A549 treated with AZD9567 at 1 μM for 4 hours (cell line): ENCODE results near the gene HOXC12. TPM values are rescaled to one million over a fixed set of nuclear protein-coding genes. Genes with fewer than 3 reads are reported as not detected.

Experiments used
- total RNA-seq: library from RNA; stranded (reverse); fragments of 200-300 nt; extraction: Qiagen RNA extraction; gene quantifications from 5 replicates; pipeline ENCODE4 v1.2.3, GENCODE V29; 2022; ENCODE audit not compliant: insufficient read depth

Gene HOXC12, protein sequence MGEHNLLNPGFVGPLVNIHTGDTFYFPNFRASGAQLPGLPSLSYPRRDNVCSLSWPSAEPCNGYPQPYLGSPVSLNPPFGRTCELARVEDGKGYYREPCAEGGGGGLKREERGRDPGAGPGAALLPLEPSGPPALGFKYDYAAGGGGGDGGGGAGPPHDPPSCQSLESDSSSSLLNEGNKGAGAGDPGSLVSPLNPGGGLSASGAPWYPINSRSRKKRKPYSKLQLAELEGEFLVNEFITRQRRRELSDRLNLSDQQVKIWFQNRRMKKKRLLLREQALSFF
- not detected in 5 replicates for total RNA-seq

DNA sequence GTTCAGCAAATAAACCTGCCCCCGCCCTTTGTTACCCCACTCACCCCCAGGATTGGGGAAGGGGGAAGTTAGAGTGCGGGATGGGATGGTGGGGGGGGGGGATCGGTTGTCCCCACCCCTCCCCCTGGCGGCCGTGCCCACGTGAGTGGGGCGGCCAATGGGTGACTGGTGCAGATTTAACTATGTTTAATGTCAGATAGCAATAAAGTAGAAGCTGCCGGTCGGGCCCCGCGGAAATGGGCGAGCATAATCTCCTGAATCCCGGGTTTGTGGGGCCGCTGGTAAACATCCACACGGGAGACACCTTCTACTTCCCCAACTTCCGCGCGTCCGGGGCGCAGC lies at the start of gene HOXC12:
HOXC12 (plus strand) TSS at position 210 of the 342 bp plus-strand sequence; CDS start at position 237, 27 bp downstream.

DNA sequence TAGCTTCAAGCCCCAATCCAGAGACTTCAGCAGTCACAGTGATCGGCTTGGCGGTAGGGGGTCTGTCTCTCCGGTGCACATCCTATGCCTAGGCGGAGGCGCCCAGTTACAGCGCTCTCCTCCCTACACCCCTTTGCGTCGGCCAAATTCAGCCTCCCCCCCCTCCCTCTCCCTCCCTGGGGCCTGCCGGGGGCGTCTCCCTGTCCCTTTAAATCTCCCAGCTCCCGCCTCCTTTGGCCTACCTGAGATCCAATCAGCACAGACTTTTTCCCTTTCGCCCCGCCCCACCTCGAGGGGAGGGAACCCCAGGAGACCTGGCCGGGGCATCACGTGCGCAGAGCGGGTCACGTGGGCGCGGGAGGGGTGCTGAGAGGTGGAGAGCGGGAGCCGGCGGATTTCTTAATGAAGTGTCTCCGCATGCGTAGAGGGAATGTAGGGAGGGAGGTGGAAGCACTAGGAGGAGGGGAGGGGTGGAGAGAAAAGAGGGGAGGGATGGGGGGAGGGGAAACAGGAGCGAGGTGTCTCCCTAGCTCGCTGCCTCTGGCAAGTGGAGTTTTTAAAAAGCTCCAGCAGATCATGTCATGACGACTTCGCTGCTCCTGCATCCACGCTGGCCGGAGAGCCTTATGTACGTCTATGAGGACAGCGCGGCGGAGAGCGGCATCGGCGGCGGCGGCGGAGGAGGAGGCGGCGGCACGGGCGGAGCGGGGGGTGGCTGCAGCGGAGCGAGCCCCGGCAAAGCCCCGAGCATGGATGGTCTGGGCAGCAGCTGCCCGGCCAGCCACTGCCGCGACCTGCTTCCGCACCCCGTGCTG lies 16.2 kb upstream of the HOXC12 start, which contains the start of gene HOXC13:
HOXC13 (plus strand) TSS at position 506 of the 815 bp plus-strand sequence; CDS start at position 582, 76 bp downstream.

DNA sequence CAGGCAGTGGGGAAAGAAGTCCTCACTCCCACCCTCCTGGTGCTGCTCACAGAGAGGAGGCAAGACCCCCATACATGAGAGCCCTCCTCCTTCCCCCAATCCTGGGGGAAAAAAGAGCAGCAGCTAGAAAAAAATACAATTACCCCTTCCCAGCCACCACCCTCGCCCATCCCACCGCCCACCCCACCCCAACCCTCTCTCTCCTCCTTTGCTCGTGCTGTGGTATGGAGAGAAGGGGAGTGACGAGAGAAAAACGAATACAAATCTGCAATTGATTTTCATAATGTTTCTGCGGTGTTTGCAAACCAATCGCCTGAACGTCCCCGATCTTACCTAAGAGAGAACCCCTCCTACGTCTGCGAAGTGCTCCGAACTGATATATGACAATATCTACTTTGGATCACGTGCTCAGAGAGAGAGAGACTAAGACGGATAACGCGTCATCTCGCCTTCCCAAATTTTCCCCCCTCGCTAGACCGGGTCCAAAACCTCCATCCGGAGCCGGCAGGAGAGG lies 18.1 kb downstream of the HOXC12 start, which contains the start of gene HOXC11:
HOXC11 (plus strand) TSS at position 405 of the 514 bp plus-strand sequence. CDS start 116 bp downstream, outside the sequence.

DNA sequence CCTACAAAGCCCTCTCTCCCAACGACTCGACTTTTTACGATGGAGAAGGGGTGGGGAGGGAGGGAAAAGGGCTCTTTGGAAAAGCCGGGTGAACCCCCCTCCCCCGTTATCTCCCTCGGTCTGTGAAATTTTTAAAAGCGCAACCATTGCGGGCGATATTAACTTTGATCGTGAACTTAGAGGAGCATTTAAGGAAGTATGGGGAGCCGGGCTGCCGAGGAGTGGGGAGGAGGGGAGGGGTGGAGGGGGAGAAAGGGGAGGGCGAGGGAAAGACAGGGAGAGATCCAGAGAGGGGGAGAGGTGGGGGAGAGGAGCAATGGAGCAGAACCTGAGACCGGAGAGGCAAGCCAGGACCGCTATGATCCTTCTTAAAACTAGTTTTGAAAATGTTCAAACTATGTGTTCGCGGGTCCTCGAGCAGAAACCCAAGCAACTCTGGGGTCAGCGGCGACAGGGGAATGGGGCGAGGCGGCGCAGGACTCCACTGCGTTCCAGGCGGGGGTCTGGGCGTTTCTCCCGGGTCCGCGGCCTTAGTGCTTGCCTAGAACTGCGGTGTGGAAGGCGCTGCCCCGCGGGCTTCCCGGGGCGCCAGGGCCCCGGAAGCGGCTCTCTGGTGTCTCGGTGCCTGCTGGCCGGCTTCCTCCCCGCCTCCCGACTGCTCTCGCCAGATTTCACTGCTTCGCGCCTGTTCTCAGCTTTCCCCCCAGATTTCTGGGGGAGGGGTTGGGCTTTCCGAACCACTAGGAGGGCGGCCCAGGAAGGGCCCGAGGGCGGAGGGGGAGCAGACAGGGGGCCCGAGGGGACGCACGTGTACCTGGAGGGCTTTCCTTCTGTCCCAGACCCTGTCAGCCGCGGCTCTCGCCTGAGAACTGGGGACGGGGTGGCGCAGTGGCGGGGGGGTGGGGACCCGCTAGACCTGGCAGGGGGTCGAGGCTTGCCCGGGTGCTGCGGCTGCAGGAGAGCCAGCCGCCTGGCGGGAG lies 19.7 kb downstream of the HOXC12 start, which contains the start of gene HOTAIR:
HOTAIR (minus strand) TSS at position 871 of the 980 bp plus-strand sequence.

DNA sequence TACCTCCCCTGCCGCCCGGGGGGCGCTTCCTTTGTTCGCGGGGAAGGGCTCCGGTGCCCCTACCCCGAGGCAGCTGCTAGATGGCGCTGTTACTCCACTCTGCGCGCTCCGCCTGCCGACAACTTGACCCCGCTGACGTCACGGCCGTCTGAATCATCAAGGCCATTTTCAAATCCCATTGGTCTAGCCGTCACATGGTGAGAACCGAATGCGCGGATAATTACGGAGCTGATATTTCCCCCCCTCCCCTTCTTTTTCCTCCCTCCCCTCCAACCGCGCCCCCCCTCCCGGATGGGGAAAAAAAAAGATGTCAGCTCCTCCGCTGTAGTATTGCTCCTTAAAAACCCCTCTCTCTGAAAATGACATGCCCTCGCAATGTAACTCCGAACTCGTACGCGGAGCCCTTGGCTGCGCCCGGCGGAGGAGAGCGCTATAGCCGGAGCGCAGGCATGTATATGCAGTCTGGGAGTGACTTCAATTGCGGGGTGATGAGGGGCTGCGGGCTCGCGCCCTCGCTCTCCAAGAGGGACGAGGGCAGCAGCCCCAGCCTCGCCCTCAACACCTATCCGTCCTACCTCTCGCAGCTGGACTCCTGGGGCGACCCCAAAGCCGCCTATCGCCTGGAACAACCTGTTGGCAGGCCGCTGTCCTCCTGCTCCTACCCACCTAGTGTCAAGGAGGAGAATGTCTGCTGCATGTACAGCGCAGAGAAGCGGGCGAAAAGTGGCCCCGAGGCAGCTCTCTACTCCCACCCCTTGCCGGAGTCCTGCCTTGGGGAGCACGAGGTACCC lies 30.4 kb downstream of the HOXC12 start, which contains the start of gene HOXC10:
HOXC10 (plus strand) TSS at position 246 of the 791 bp plus-strand sequence; CDS start at position 360, 114 bp downstream.

DNA sequence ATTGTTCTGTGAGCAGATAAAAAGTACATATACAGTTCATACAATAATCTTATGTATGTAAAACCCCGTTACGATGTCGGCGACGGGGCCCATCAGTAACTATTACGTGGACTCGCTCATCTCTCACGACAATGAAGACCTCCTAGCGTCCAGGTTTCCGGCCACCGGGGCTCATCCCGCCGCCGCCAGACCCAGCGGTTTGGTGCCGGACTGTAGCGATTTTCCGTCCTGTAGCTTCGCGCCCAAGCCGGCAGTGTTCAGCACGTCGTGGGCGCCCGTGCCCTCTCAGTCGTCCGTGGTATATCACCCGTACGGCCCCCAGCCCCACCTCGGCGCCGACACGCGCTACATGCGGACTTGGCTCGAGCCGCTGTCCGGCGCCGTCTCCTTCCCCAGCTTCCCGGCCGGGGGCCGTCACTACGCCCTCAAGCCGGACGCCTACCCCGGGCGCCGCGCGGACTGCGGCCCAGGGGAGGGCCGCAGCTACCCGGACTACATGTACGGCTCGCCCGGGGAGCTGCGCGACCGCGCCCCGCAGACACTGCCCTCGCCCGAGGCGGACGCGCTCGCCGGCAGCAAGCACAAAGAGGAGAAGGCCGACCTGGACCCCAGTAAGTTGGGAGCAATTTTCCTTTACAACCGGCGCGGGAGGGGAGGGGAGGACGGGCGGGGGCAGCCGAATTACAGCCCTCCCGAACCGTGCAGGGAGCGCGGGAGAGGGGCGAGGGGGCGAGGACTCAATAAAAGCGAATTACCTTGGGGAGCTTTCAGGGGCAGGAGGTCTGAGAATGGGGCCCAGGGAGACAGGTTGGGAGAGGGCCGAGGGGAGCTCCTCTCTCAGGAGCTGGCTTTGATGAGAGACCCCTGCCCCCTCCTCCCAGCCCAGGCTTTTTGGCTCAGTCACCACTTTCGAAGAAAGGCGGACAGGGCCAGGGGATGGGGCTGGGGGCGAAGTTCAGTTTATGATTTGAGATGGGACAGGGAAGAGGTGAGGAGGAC lies 45.7 kb downstream of the HOXC12 start, which contains the start of gene HOXC9:
HOXC9 (plus strand) TSS at position 46 of the 999 bp plus-strand sequence; CDS start at position 74, 28 bp downstream.

Other genes with a start within 250 kb of the HOXC12 start
- gene CALCOCO1, start 227.5 kb upstream of the HOXC12 start, total RNA-seq = 16.4 to 27.6 TPM (median 18.6 TPM) in 5 replicates
- not detected in 5 replicates for gene CISTR, start 202.9 kb upstream of the HOXC12 start, total RNA-seq
- gene HOXC13, start 16.1 kb upstream of the HOXC12 start, total RNA-seq = 15.0 to 23.2 TPM (median 16.5 TPM) in 5 replicates
- gene HOXC11, start 18.2 kb downstream of the HOXC12 start, total RNA-seq = 0.42 to 0.59 TPM (median 0.45 TPM) in 4 of 5 replicates, not detected in the other
- gene HOTAIR, start 20.1 kb downstream of the HOXC12 start, total RNA-seq = 0.14 to 0.20 TPM (median 0.19 TPM) in 3 of 5 replicates, not detected in the others
- 1.9 to 4.5 TPM (median 2.5 TPM) in 5 replicates for gene HOXC10, start 30.2 kb downstream of the HOXC12 start, total RNA-seq
- gene HOXC9, start 45.3 kb downstream of the HOXC12 start, total RNA-seq = 9.5 to 13.2 TPM (median 10.1 TPM) in 5 replicates
- 3.3 to 4.6 TPM (median 4.0 TPM) in 5 replicates for gene HOXC8, start 54.1 kb downstream of the HOXC12 start, total RNA-seq
- 3.5 to 6.6 TPM (median 3.8 TPM) in 5 replicates for gene HOXC6, start 73.5 kb downstream of the HOXC12 start, total RNA-seq
- 0.29 to 0.58 TPM (median 0.43 TPM) in 4 of 5 replicates, not detected in the other for gene HOXC5, start 78.1 kb downstream of the HOXC12 start, total RNA-seq
- gene HOXC4, start 98.9 kb downstream of the HOXC12 start, total RNA-seq = 2.0 to 4.9 TPM (median 2.8 TPM) in 5 replicates
- gene SMUG1, start 234.1 kb downstream of the HOXC12 start, total RNA-seq = 26.7 to 33.7 TPM (median 31.2 TPM) in 5 replicates